Neural crest cell (in vitro differentiated cells): ENCODE results near the gene B3GLCT. TPM values are rescaled to one million over a fixed set of nuclear protein-coding genes. Genes with fewer than 3 reads are reported as not detected.

ENCODE experiments used
- DNase-seq: peaks from one replicate; pipeline ENCODE4 v3.0.0; 2021; ENCODE audit warnings: low read depth, mixed read lengths, low spot score
- H3K27ac Mint-ChIP-seq: one replicate; pipeline ENCODE4 v1.8.0; 2021; ENCODE audit warnings: mild to moderate bottlenecking, mixed read lengths; ENCODE audit not compliant: unreplicated experiment
- H3K27me3 Mint-ChIP-seq: 2 replicates; pipeline ENCODE4 v1.8.0; 2021; ENCODE audit warnings: low read depth, mild to moderate bottlenecking, mixed read lengths
- H3K36me3 Mint-ChIP-seq: 2 replicates; pipeline ENCODE4 v1.8.0; 2021; ENCODE audit warnings: low read depth, mild to moderate bottlenecking, mixed read lengths
- H3K4me1 Mint-ChIP-seq: 2 replicates; pipeline ENCODE4 v1.8.0; 2021; ENCODE audit warnings: mixed read lengths
- H3K4me3 Mint-ChIP-seq: one replicate; pipeline ENCODE4 v1.8.0; 2021; ENCODE audit warnings: mild to moderate bottlenecking, mixed read lengths
- H3K9me3 Mint-ChIP-seq: 2 replicates; pipeline ENCODE4 v1.8.0; 2021; ENCODE audit warnings: mixed read lengths
- CTCF ChIP-seq: fragments of 200-600 bp; sonication (generic); conservative IDR thresholded peaks from 2 replicates; pipeline ENCODE4 v1.5.0; 2021; ENCODE audit warnings: antibody characterized with exemption, mild to moderate bottlenecking
- total RNA-seq: library from RNA; stranded (reverse); gene quantifications from 2 replicates; pipeline ENCODE4 v1.2.1, GENCODE V29; 2021

The B3GLCT gene
- total RNA-seq, 1 donor from 2014 or later: 16.8 TPM

DNA sequence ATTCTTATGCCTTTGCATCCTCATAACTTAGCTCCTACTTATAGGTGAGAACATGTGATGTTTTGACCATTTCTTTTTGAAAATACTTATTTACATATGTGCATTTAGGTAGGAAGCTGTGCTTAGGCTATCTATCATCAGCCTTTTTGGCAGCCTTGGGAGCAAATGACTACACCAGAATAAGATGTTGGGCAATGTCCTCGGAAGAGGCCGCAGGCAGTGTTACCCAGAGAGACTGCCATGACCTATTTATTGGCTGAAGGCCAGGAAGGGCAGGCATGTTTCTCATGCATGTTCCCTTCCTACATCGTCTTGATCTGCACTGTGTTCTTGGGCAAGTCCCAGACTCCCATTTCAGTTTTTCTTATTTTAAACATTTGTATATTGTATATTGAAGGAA, 122.3 kb downstream of the B3GLCT start:
- TF ChIP-seq CTCF: no peak
- Mint-ChIP-seq H3K4me1 (peaks cover 51% of the 10 kb centered on the region), H3K9me3 (peaks cover 6% of the 10 kb centered on the region), H3K27me3 (no peaks in the 10 kb centered on the region), H3K36me3 (peaks cover 19% of the 10 kb centered on the region), H3K4me3 (peak overlapping the region; percentile 45), H3K27ac (no peak overlapping the region)
- no peak for DNase-seq

- TF ChIP-seq CTCF: no peak
- Mint-ChIP-seq H3K27me3 (no peaks in the 10 kb centered on the region), H3K9me3 (peaks cover 3% of the 10 kb centered on the region), H3K36me3 (peaks cover 14% of the 10 kb centered on the region), H3K4me3 (peak overlapping the region; percentile 76), H3K4me1 (peaks cover 59% of the 10 kb centered on the region), H3K27ac (peak overlapping the region; percentile 98)
- DNase-seq: no peak
These were observed 123.1 kb downstream of the B3GLCT start for GRCh38 chr13:31322702-31323405.

- Mint-ChIP-seq H3K4me1 (peaks cover 68% of the 10 kb centered on the region), H3K27me3 (no peaks in the 10 kb centered on the region), H3K9me3 (no peaks in the 10 kb centered on the region), H3K27ac (peak overlapping the region; percentile 84), H3K36me3 (peaks cover 19% of the 10 kb centered on the region), H3K4me3 (peak overlapping the region; percentile 66)
- TF ChIP-seq CTCF: no peak
- no peak for DNase-seq
These were observed 127.5 kb downstream of the B3GLCT start for GRCh38 chr13:31327182-31327860.

DNA sequence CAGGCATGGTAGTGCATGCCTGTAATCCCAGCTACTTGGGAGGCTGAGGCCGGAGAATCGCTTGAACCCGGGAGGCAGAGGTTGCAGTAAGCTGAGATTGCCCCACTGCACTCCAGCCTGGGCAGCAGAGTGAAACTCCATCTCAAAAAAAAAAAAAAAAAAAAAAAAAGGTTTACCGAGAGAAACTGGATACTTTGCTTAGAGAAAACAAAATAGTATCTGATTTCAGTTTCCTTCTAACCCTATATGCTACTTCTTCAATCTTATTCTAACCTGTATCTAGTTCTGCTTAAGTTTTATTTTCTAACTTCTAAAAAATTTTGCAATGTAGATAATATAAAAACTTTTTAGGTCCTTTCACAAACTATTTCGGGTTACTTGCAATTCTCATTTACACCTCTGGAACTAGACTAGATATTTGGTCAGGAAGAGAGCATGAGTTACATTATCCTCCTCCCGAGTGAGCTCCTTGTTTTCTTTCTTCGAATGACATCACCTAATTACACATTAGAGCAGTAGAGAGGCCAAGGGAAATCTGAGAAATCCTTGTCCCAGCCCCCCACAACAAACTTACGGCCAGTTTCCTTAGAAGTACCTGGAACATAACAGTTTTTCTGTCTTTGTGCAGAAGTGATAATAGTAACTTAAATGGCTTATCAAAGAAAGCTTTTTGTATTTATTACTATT, 128.9 kb downstream of the B3GLCT start:
- DNase-seq: no peak
- no peaks in the 10 kb centered on the region for H3K9me3 Mint-ChIP-seq
- no peak overlapping the region for H3K27ac Mint-ChIP-seq
- H3K4me1 Mint-ChIP-seq: peaks cover 55% of the 10 kb centered on the region
- H3K36me3 Mint-ChIP-seq: peaks cover 12% of the 10 kb centered on the region
- TF ChIP-seq CTCF: no peak
- peak overlapping the region; percentile 63 for H3K4me3 Mint-ChIP-seq
- H3K27me3 Mint-ChIP-seq: no peaks in the 10 kb centered on the region

GRCh38 chr13:31330236-31330635, 130.5 kb downstream of the B3GLCT start:
- peaks cover 42% of the 10 kb centered on the region for H3K4me1 Mint-ChIP-seq
- DNase-seq: no peak
- peaks cover 12% of the 10 kb centered on the region for H3K36me3 Mint-ChIP-seq
- no peaks in the 10 kb centered on the region for H3K27me3 Mint-ChIP-seq
- peak overlapping the region; percentile 92 for H3K27ac Mint-ChIP-seq
- H3K9me3 Mint-ChIP-seq: peaks cover 4% of the 10 kb centered on the region
- no peak overlapping the region for H3K4me3 Mint-ChIP-seq
- no peak for TF ChIP-seq CTCF
